Measurements from ENCODE around the gene POFUT2.

DNA sequence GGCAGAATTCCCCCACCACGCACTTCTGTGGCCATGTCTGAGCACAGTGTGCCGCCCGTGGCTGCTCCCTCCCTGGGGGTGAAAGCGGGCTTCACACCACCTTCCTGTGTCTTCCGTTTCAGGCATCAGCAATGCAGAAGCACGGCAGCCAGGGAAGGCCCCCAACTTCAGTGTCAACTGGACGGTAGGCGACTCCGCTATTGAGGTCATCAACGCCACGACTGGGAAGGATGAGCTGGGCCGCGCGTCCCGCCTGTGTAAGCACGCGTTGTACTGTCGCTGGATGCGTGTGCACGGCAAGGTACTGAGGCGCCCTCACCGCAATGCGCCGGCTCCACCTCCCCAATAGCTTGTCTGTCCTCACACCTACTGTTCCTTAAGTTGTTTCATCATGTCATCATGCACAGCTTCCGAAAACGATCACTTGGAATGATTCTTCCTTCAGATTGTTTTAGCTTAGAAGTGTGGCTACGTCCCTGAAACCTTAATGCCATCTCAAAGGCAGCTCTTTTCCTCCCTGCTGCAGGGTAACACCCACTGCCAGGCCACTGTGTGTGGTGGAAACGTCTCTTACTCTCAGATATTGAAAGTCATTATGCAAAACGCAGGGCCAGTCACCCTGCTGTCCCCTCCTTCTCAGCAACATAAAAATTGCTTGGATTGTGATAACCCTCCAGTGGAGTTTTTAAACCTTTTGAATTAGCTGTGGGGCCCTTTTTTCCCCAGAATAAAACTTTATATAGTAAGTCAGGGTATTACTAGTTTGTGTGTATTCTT lies 66.8 kb downstream of the POFUT2 start:
- TF ChIP-seq GATA2 (IDR thresholded peaks at IDR 0.05; ENCODE audit: low read depth, low read length) (no peak), GATA3 (IDR thresholded peaks at IDR 0.05; ENCODE audit: low read depth, low read length) (no peak)
